Effector CD4-positive, alpha-beta T cell (primary cell): ENCODE measurements around the gene TIMM29.
"Not testable (repeated sequence)": the region's sequence is repeated elsewhere in the genome, so short reads cannot be mapped to it uniquely, and the experiment has no call there.

Experiments used
- DNase-seq: peaks from one replicate; pipeline ENCODE4 v3.0.0-alpha.2; 2020

Gene TIMM29

DNA sequence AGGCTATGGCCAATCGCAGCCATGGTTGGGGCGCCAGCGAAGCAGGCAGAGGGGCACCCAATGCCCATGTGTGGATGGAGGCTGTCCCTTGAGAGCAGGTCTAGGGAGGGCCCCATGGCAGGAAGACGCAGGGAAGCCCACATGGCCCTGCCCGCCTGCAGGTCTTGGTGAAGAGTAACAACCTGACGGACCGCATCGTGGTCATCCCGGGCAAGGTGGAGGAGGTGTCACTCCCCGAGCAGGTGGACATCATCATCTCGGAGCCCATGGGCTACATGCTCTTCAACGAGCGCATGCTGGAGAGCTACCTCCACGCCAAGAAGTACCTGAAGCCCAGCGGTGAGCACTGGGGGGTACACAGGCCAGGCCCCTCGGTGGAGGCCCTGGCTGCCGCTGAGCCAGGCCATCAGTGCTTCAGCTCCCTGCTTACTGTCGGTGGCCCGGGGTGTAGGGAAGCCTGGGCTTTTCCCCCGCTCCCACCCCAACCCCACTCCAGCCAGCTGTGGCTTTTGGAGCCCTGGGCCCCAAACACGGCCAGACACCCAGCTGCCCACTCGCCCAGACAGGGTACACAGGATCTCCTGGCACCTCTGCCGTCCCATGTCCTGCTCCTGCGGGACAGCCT is 14.8 kb upstream of the TIMM29 start:
- DNase-seq = no peak

GRCh38 chr19:10915130-10916091 is 13.2 kb upstream of the TIMM29 start:
- no peak for DNase-seq

DNA sequence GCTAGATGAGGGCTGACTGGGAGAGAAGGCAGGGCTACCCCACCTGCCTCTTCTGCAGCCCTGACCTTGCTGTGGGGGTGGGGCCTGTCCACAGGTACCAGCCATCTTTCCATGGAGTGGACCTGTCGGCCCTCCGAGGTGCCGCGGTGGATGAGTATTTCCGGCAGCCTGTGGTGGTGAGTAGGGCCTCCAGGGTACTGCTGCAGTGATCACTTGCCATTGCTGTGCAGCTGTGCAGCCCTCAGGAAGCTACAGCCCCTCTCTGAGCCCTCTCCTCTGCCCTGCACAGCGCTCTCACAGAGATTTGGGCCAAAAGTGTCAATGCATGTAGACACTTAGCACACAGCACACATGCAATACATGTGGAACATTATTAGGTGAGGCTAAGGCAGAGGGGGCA is 12.0 kb upstream of the TIMM29 start:
- DNase-seq = no peak

GRCh38 chr19:10918359-10918758 is 10.3 kb upstream of the TIMM29 start:
- no peak for DNase-seq

DNA sequence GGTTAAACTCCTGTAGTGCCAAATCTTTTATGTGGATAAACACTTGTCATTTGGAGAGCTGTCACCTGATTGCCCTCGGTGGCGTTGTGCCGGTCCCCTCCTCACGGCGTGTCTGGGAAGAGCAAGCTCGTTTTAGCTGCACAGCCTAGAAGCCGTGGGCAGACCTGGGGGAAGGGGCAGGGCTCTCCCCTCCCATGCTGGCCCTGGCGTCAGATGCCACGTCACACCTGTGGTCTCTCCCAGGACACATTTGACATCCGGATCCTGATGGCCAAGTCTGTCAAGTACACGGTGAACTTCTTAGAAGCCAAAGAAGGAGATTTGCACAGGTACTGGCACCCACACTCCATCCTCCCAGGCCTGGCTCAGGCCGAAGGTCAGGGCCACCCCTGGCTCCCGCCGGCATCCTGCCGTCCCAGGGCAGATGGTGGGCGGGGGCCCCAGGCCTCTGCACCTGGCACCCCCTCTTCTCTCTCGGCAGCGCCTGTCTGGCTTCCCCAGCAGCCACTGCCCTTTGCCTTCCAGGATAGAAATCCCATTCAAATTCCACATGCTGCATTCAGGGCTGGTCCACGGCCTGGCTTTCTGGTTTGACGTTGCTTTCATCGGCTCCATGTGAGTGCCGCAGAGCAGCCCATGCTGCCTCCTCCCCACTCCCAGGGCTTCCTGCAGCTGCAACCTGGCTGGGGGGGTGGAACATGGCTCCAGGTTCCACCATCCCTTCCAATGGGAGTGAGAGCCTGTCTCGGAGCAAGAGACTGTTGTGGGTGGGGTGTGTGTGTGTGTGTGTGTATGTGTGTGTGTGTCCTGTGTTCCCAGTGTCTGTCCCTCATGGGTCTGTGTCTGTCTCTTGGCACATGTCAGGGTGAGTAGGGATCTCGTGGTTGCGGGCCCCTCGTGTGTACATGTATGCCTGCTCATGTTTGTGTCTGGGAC is 9.0 kb upstream of the TIMM29 start:
- no peak for DNase-seq

GRCh38 chr19:10920288-10920655 is 8.3 kb upstream of the TIMM29 start:
- DNase-seq = no peak

DNA sequence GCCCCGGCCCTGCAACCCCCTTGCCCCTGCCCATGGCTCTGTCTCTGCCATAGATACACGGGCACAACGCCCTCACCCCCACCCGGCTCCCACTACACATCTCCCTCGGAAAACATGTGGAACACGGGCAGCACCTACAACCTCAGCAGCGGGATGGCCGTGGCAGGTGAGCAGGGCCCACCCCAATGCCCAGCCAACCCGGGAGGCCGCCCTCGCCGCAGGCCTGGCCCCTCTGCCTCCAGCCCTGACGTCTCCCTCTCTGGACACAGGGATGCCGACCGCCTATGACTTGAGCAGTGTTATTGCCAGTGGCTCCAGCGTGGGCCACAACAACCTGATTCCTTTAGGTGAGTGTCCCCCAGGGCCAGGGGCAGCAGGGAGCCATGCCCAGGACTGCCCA is 7.8 kb upstream of the TIMM29 start:
- no peak for DNase-seq

DNA sequence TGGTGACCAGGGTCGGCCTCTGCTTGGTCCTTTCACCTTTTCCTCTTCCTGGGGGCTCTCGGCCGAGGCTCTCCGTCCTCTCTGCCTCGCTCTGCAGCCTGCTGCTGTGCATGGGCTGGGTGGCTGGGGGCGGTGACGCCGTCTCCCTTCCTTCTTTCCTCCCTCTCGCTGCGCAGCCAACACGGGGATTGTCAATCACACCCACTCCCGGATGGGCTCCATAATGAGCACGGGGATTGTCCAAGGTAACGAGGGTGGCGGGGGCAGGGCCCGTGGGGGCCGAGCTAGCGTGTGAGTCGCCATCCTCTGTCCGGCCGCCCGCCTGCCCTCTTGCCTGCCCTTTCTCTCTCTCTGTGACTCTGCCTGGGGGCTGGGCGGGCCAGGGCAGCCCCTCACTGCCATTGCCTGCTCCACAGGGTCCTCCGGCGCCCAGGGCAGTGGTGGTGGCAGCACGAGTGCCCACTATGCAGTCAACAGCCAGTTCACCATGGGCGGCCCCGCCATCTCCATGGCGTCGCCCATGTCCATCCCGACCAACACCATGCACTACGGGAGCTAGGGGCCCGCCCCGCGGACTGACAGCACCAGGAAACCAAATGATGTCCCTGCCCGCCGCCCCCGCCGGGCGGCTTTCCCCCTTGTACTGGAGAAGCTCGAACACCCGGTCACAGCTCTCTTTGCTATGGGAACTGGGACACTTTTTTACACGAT is 7.3 kb upstream of the TIMM29 start:
- DNase-seq = no peak

DNA sequence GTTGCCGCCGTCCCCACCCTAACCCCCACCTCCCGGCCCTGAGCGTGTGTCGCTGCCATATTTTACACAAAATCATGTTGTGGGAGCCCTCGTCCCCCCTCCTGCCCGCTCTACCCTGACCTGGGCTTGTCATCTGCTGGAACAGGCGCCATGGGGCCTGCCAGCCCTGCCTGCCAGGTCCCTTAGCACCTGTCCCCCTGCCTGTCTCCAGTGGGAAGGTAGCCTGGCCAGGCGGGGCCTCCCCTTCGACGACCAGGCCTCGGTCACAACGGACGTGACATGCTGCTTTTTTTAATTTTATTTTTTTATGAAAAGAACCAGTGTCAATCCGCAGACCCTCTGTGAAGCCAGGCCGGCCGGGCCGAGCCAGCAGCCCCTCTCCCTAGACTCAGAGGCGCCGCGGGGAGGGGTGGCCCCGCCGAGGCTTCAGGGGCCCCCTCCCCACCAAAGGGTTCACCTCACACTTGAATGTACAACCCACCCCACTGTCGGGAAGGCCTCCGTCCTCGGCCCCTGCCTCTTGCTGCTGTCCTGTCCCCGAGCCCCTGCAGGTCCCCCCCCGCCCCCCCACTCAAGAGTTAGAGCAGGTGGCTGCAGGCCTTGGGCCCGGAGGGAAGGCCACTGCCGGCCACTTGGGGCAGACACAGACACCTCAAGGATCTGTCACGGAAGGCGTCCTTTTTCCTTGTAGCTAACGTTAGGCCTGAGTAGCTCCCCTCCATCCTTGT is 6.5 kb upstream of the TIMM29 start:
- DNase-seq = no peak

DNA sequence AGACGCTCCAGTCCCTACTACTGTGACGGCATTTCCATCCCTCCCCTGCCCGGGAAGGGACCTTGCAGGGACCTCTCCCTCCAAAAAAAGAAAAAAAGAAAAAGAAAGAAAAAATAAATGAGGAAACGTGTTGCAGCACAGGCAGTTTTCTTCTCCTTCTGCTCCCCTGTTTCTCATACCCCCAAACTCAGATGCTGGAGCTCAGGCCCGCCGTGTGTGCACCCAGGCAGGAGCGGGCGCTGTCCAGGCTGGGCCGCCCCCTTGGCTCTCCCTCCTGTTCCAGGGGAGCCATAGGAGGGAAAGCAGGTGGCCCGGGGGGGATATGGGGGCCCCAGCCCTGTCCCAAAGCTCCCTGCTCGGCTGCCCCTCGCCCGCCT is 6.0 kb upstream of the TIMM29 start:
- DNase-seq = no peak

- DNase-seq = no peak
Observed at GRCh38 chr19:10923260-10924112, 5.1 kb upstream of the TIMM29 start.

- DNase-seq = no peak
Observed at GRCh38 chr19:10924597-10924996, 4.0 kb upstream of the TIMM29 start.

DNA sequence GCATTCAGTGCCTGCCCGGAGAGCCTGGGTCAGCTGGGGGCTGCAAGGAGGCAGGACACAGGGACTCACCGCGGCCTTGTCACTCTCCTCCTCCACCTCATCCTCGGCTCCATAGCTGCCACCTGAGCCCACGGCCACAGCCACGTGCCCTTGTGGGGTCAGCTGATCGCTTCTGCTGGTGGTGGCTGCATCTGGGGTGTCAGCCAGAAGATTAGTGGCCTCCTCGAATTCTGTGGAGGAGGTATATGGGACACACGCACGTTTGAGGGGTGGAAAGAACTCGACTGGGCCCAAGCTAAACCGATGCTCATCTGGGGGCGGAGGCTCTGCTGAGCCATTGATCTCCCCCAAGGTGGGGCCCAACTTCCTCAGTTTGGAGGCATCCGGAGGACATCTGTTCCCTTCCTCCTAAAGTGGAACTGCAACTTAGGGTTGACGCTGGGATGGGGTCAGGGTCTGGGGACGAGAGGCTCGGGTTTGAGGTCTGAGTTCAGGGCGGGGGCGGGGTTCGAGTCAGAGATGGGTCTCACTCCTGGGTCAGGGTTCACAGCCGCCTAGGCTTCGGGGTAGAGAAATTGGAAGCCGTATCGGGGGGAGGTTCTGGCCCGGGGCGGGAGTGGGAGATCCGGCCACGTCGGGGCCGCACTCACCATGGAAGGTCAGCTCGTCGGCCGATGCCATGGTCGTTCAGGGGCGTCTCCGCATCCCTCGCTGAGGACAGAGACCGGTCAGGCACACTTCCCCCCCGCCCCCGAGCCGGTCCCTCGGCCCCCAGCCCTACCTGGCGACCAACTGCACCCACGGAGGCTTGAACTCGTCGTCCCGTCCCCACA is 665 bp upstream of the TIMM29 start:
- DNase-seq = no peak

- DNase-seq = no peak
Observed at GRCh38 chr19:10929402-10929794, 787 bp downstream of the TIMM29 start.

GRCh38 chr19:10935371-10936059 is 6.9 kb downstream of the TIMM29 start:
- DNase-seq = no peak

- DNase-seq = peak; percentile 27
Observed at GRCh38 chr19:10936661-10937084, 8.1 kb downstream of the TIMM29 start.

- not testable (repeated sequence) for DNase-seq
Observed at GRCh38 chr19:10941649-10942048, 13.0 kb downstream of the TIMM29 start.

DNA sequence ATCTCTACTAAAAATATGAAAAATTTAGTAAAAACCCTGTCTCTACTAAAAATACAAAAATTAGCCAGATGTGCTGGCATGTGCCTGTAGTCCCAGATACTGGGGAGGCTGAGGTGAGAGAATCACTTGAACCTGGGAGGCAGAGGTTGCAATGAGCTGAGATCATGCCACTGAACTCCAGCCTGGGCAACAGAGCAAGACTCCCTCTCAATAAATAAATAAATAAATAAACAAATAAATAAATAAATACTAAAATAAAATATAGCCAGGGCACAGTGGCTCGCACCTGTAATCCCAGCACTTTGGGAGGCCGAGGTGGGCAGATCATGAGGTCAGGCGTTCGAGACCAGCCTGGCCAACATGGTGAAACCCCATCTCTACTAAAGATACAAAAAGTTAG is 14.8 kb downstream of the TIMM29 start:
- DNase-seq = not testable (repeated sequence)

DNA sequence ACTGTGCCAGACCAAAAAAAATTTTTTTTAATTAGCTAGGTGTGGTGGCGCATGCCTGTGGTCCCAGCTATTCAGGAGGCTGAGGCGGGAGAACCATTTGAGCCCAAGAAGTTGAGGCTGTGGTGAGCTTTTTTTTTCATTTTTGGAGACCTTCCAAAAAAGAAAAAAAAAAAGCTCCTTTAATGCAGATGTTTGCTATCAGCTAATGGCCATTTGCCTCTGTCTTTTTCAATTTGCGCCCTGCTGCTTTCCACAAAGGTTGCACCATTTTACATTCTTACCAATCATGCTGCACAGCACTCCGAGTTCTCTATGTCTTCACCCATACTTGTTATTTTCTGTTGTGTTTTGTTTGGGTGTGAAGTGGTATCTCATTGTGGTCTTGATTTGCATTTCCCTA is 16.7 kb downstream of the TIMM29 start:
- no peak for DNase-seq
